ENCODE data around the gene DLGAP4.

Gene DLGAP4

DNA sequence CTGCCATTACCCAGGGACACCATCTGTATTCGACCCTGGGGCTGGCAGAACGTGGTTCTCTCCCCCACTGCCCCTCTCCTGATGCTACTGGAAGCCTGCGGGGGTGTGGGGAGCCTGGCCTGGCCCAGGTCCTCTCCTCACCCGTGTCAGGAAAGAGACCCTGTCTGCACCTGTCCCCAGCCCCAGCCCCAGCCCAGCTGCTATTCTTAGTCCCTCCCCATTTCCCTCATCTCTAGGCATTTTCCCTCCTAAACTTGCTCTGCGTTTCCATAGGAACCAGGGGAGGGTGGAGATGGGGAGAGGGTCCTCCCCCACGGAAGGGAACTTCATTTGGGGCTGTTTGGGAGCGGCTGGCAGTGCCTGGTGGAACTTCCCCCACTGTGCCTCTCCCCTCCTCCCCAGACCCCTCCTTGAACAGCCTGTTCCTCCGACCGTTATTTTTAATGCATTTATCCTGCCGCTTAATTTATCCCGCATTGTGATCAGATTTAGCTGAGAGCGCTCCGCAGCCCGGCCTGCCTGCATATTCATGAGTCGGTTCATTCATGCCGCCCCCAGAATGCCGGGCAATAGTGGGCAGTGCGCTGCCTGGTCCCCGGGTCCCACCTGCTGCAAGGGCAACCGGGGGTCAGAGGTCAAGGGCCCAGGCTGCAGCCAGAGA, 31.8 kb upstream of the DLGAP4 start:
- H3K9me3 ChIP-seq (replicated peaks; ENCODE audit: insufficient read depth, low read length), result no peaks in the 10 kb centered on the region
- no peak overlapping the region for H3K4me2 ChIP-seq (ENCODE audit: low read depth, low read length)
- H3K36me3 ChIP-seq (replicated peaks; ENCODE audit: insufficient read depth, low read length), result no peaks in the 10 kb centered on the region
- H3K27ac ChIP-seq (ENCODE audit: low read length), result no peak overlapping the region
- H2AFZ ChIP-seq (ENCODE audit: low read length), result no peak overlapping the region
- H3K4me3 ChIP-seq (ENCODE audit: low read length), result no peak overlapping the region
- no peaks in the 10 kb centered on the region for H3K4me1 ChIP-seq (ENCODE audit: low read length)
- H3K9ac ChIP-seq (ENCODE audit: low read length), result no peak overlapping the region
- TF ChIP-seq, protein P1, sequence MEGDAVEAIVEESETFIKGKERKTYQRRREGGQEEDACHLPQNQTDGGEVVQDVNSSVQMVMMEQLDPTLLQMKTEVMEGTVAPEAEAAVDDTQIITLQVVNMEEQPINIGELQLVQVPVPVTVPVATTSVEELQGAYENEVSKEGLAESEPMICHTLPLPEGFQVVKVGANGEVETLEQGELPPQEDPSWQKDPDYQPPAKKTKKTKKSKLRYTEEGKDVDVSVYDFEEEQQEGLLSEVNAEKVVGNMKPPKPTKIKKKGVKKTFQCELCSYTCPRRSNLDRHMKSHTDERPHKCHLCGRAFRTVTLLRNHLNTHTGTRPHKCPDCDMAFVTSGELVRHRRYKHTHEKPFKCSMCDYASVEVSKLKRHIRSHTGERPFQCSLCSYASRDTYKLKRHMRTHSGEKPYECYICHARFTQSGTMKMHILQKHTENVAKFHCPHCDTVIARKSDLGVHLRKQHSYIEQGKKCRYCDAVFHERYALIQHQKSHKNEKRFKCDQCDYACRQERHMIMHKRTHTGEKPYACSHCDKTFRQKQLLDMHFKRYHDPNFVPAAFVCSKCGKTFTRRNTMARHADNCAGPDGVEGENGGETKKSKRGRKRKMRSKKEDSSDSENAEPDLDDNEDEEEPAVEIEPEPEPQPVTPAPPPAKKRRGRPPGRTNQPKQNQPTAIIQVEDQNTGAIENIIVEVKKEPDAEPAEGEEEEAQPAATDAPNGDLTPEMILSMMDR (IDR thresholded peaks at IDR 0.05; ENCODE audit: low read length), result no peak
- no peak for TF ChIP-seq EZH2 (optimal IDR thresholded peaks at IDR 0.05; ENCODE audit: low read depth, low read length)
- no peaks in the 10 kb centered on the region for H3K79me2 ChIP-seq (ENCODE audit: low read length)
- H3K9me2 ChIP-seq (replicated peaks; ENCODE audit: insufficient read depth, low read length), result no peaks in the 10 kb centered on the region
- H4K20me1 ChIP-seq (ENCODE audit: insufficient read depth, low read length), result no peaks in the 10 kb centered on the region
- H3K27me3 ChIP-seq (replicated peaks; ENCODE audit: insufficient read depth, low read length), result peaks cover 26% of the 10 kb centered on the region
- DNase-seq, result no peak
- H3F3A ChIP-seq (ENCODE audit: insufficient read depth, low read length), result no peaks in the 10 kb centered on the region

DNA sequence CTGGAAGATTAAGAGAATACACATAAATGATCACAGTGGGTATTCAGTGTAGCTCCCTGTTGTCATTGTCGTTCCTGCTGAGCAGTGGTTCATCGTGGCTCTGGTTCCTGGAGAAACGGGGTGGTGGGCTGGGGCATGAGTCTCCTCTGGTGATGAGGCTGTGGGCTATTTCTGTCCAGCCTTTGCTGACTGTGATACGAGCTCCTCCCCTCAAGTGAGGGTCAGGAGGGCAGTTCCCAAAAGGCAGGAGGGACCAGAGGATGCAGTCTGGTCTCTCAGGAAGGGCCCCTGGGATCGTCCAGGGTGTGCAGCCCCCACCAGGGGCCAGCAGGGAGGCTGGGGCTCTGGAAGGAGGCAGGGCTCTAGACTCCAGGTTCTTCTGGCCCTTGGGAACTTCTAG, 31.1 kb upstream of the DLGAP4 start:
- Histone ChIP-seq H2AFZ (ENCODE audit: low read length) (no peak overlapping the region), H3K4me2 (ENCODE audit: low read depth, low read length) (no peak overlapping the region), H3K9ac (ENCODE audit: low read length) (no peak overlapping the region), H3K9me2 (replicated peaks; ENCODE audit: insufficient read depth, low read length) (no peaks in the 10 kb centered on the region), H4K20me1 (ENCODE audit: insufficient read depth, low read length) (no peaks in the 10 kb centered on the region), H3K36me3 (replicated peaks; ENCODE audit: insufficient read depth, low read length) (no peaks in the 10 kb centered on the region), H3K79me2 (ENCODE audit: low read length) (no peaks in the 10 kb centered on the region), H3K9me3 (replicated peaks; ENCODE audit: insufficient read depth, low read length) (no peaks in the 10 kb centered on the region), H3K4me1 (ENCODE audit: low read length) (no peaks in the 10 kb centered on the region), H3F3A (ENCODE audit: insufficient read depth, low read length) (no peaks in the 10 kb centered on the region), H3K27me3 (replicated peaks; ENCODE audit: insufficient read depth, low read length) (peaks cover 26% of the 10 kb centered on the region), H3K4me3 (ENCODE audit: low read length) (no peak overlapping the region), H3K27ac (ENCODE audit: low read length) (no peak overlapping the region)
- TF ChIP-seq EZH2phosphoT487 (IDR thresholded peaks at IDR 0.05; ENCODE audit: low read length), result no peak
- TF ChIP-seq, protein P1 (IDR thresholded peaks at IDR 0.05; ENCODE audit: low read length), result no peak
- TF ChIP-seq EZH2 (optimal IDR thresholded peaks at IDR 0.05; ENCODE audit: low read depth, low read length), result no peak
- DNase-seq, result no peak

DNA sequence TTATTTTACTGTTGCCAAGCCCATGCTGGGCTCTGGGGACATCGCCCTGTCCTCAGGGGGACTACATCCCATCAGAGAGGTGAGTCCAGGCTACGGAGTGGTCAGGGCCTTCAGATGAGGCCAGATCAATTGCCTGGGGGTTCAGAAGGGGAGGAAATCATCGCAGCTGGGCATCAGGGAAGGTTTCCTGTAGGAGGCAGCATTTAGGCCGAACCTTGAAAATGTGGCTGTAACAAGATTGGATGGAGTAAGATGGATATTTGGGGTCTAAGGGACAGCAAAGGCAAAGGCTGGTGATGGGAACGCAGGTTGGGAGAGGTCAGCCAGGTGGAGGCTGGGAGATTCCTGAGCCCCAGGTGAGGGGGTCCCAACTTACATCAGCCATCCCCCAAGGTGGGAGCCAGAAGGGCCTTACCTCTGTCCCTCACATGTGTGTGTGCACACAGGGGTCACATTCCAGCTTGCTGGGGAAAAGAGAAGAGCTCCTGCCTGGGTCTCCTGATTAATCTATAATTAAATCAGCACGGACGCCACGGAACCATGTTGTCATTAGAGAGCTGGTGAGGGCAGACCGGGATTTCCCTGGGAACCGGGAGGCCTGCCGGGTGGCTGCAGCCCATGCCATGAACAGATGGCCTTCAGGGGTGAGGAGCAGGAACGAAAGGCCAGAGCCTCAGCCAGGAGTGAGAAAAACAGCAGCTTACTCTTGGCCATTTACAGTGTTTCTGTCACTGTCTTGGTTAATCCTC, 30.5 kb upstream of the DLGAP4 start:
- H3K9me3 ChIP-seq (replicated peaks; ENCODE audit: insufficient read depth, low read length), result no peaks in the 10 kb centered on the region
- no peaks in the 10 kb centered on the region for H4K20me1 ChIP-seq (ENCODE audit: insufficient read depth, low read length)
- H3K27ac ChIP-seq (ENCODE audit: low read length), result no peak overlapping the region
- DNase-seq, result no peak
- no peaks in the 10 kb centered on the region for H3F3A ChIP-seq (ENCODE audit: insufficient read depth, low read length)
- no peak overlapping the region for H2AFZ ChIP-seq (ENCODE audit: low read length)
- H3K4me2 ChIP-seq (ENCODE audit: low read depth, low read length), result no peak overlapping the region
- H3K27me3 ChIP-seq (replicated peaks; ENCODE audit: insufficient read depth, low read length), result peaks cover 26% of the 10 kb centered on the region
- H3K79me2 ChIP-seq (ENCODE audit: low read length), result no peaks in the 10 kb centered on the region
- TF ChIP-seq EZH2 (optimal IDR thresholded peaks at IDR 0.05; ENCODE audit: low read depth, low read length), result no peak
- TF ChIP-seq EZH2phosphoT487 (IDR thresholded peaks at IDR 0.05; ENCODE audit: low read length), result no peak
- TF ChIP-seq, protein P1 (IDR thresholded peaks at IDR 0.05; ENCODE audit: low read length), result no peak
- no peaks in the 10 kb centered on the region for H3K36me3 ChIP-seq (replicated peaks; ENCODE audit: insufficient read depth, low read length)
- no peak overlapping the region for H3K9ac ChIP-seq (ENCODE audit: low read length)
- H3K4me1 ChIP-seq (ENCODE audit: low read length), result no peaks in the 10 kb centered on the region
- no peak overlapping the region for H3K4me3 ChIP-seq (ENCODE audit: low read length)
- H3K9me2 ChIP-seq (replicated peaks; ENCODE audit: insufficient read depth, low read length), result no peaks in the 10 kb centered on the region
